PC-3 (cell line): ENCODE measurements around the gene NAPB. TPM values are rescaled to one million over a fixed set of nuclear protein-coding genes. Genes with fewer than 3 reads are reported as not detected.
A peak's percentile ranks its signal among the peaks of the same experiment; 100 is the strongest.

Experiments
- ATAC-seq: fragments of 200-7000 bp; cut with Tn5 transposase; 2 replicates; pipeline ENCODE4 v1.9.1; 2020; ENCODE audit warnings: mild to moderate bottlenecking, moderate library complexity
- BruUV-seq: library from RNA; stranded (reverse); fragments of 400-500 nt; replicated peaks from 2 replicates; lab custom pipeline; 2021; lab: Mats Ljungman, UMichigan
- CTCF ChIA-PET: fragments of 300-600 bp; sonication (Branson Sonifier 250); formaldehyde crosslinking; loops from one replicate; lab custom pipeline; 2022; ENCODE audit warnings: antibody characterized with exemption; lab: Charles Lee
- POLR2A ChIA-PET: fragments of 300-600 bp; sonication (Branson Sonifier 250); formaldehyde crosslinking; loops from one replicate; lab custom pipeline; 2022; ENCODE audit warnings: antibody characterized with exemption; ENCODE audit not compliant: unreplicated experiment; lab: Charles Lee
- DNase-seq: peaks from one replicate; pipeline ENCODE4 v3.0.0-alpha.2; 2015
- H2AFZ ChIP-seq: fragments of 300-600 bp; sonication (generic); 2 replicates; pipeline ENCODE4 v1.6.0; 2016; ENCODE audit warnings: antibody characterized with exemption, low read length
- H3F3A ChIP-seq: fragments of 300-600 bp; sonication (generic); one replicate; pipeline ENCODE4 v1.6.0; 2017; ENCODE audit warnings: antibody characterized with exemption, low read length, control low read depth, mild to moderate bottlenecking; ENCODE audit not compliant: unreplicated experiment
- H3K27ac ChIP-seq: fragments of 300-600 bp; sonication (generic); 2 replicates; pipeline ENCODE4 v1.5.1; 2016; ENCODE audit warnings: mild to moderate bottlenecking, low read length
- H3K27me3 ChIP-seq: fragments of 300-600 bp; sonication (generic); 2 replicates; pipeline ENCODE4 v1.6.1; 2016; ENCODE audit warnings: low read length, mixed read lengths
- H3K36me3 ChIP-seq: fragments of 300-600 bp; sonication (generic); 2 replicates; pipeline ENCODE4 v1.6.1; 2016; ENCODE audit warnings: low read depth, mixed run types, low read length, mixed read lengths
- H3K4me1 ChIP-seq: fragments of 300-600 bp; sonication (generic); 2 replicates; pipeline ENCODE4 v1.5.1; 2016; ENCODE audit warnings: low read length; ENCODE audit not compliant: insufficient read depth
- H3K4me2 ChIP-seq: fragments of 300-600 bp; sonication (generic); 2 replicates; pipeline ENCODE4 v1.6.0; 2016; ENCODE audit warnings: low read length
- H3K4me3 ChIP-seq: fragments of 300-600 bp; sonication (generic); 2 replicates; pipeline ENCODE4 v1.5.1; 2016; ENCODE audit warnings: mild to moderate bottlenecking, low read length, mixed read lengths
- H3K79me2 ChIP-seq: fragments of 300-600 bp; sonication (generic); 2 replicates; pipeline ENCODE4 v1.6.1; 2017; ENCODE audit warnings: low read length, mixed read lengths
- H3K9ac ChIP-seq: fragments of 300-600 bp; sonication (generic); 2 replicates; pipeline ENCODE4 v1.6.0; 2016; ENCODE audit warnings: mild to moderate bottlenecking, low read length
- H3K9me2 ChIP-seq: fragments of 300-600 bp; sonication (generic); replicated peaks from 2 replicates; pipeline ENCODE4 v1.6.1; 2016; ENCODE audit warnings: mixed run types, low read length, mixed read lengths
- H3K9me3 ChIP-seq: fragments of 300-600 bp; sonication (generic); 2 replicates; pipeline ENCODE4 v1.6.1; 2016; ENCODE audit warnings: low read length, mixed read lengths
- H4K20me1 ChIP-seq: fragments of 300-600 bp; sonication (generic); 2 replicates; pipeline ENCODE4 v1.6.1; 2016; ENCODE audit warnings: low read length, mixed read lengths
- EZH2 ChIP-seq: fragments of 300-600 bp; sonication (generic); IDR thresholded peaks from one replicate; pipeline ENCODE4 v1.6.1; 2017; ENCODE audit warnings: antibody characterized with exemption, mild to moderate bottlenecking, low read length; ENCODE audit not compliant: unreplicated experiment
- EZH2phosphoT487 ChIP-seq: fragments of 300-600 bp; sonication (generic); IDR thresholded peaks from 2 replicates; pipeline ENCODE4 v1.6.1; 2018; ENCODE audit warnings: mild to moderate bottlenecking, antibody characterized with exemption, low read length, borderline replicate concordance
- intact Hi-C: fragments of 100-400 bp; cut with micrococcal nuclease; formaldehyde crosslinking; loops from 2 replicates; pipeline ENCODE4 v1.9.0; 2023
- total RNA-seq: library from RNA; depleted of rRNA; stranded (reverse); fragments of >200 nt; gene quantifications from 2 replicates; pipeline ENCODE4 v1.2.3, GENCODE V29; 2014
- TF ChIP-seq, protein P1 (sequence below): fragments of 300-600 bp; sonication (generic); conservative IDR thresholded peaks from 2 replicates; pipeline ENCODE4 v1.5.1; 2017; ENCODE audit warnings: antibody characterized with exemption, low read depth, mild to moderate bottlenecking, low read length

NAPB gene
- total RNA-seq, 1 experiment from 2014 or later, result 7.8 TPM

DNA sequence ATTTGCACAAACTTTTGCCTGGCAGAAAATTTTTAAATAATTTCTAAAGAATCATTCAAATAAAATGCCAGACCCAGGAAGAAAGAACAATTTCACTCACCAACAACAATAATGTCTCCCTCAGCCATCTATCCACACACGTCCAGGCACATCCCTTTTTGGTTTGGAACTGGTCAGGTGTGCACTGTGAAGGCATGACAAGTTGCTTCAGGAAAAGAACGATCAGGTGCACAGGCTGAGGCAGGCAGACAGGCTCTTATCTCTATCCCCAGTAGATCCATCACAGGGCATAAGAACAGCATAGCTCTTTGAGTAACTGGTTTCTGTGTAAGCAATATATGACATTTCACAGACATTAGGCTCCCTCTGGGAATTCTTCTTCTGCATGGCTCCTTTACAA, 88.8 kb downstream of the NAPB start:
- H3K79me2 ChIP-seq, result no peaks in the 10 kb centered on the region
- no peak overlapping the region for H2AFZ ChIP-seq
- H4K20me1 ChIP-seq, result no peaks in the 10 kb centered on the region
- no peak overlapping the region for H3K4me3 ChIP-seq
- peaks cover 9% of the 10 kb centered on the region; the same call in 1 of the 2 replicates for H3K27me3 ChIP-seq
- H3K36me3 ChIP-seq, result no peaks in the 10 kb centered on the region
- intact Hi-C loops, result no loop called here
- no peak for ATAC-seq
- no TSS peak for BruUV-seq
- H3K4me1 ChIP-seq, result no peaks in the 10 kb centered on the region
- no peak overlapping the region for H3K27ac ChIP-seq
- no peak overlapping the region for H3K9ac ChIP-seq
- no peak overlapping the region for H3K4me2 ChIP-seq
- no peaks in the 10 kb centered on the region for H3K9me2 ChIP-seq
- H3K9me3 ChIP-seq, result no peaks in the 10 kb centered on the region
- DNase-seq, result no peak
- no peaks in the 10 kb centered on the region for H3F3A ChIP-seq
- TF ChIP-seq, protein P1, sequence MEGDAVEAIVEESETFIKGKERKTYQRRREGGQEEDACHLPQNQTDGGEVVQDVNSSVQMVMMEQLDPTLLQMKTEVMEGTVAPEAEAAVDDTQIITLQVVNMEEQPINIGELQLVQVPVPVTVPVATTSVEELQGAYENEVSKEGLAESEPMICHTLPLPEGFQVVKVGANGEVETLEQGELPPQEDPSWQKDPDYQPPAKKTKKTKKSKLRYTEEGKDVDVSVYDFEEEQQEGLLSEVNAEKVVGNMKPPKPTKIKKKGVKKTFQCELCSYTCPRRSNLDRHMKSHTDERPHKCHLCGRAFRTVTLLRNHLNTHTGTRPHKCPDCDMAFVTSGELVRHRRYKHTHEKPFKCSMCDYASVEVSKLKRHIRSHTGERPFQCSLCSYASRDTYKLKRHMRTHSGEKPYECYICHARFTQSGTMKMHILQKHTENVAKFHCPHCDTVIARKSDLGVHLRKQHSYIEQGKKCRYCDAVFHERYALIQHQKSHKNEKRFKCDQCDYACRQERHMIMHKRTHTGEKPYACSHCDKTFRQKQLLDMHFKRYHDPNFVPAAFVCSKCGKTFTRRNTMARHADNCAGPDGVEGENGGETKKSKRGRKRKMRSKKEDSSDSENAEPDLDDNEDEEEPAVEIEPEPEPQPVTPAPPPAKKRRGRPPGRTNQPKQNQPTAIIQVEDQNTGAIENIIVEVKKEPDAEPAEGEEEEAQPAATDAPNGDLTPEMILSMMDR, result no peak
- no peak for TF ChIP-seq EZH2phosphoT487
- no peak for TF ChIP-seq EZH2
- CTCF ChIA-PET, result no interaction called here
- POLR2A ChIA-PET, result no interaction called here

DNA sequence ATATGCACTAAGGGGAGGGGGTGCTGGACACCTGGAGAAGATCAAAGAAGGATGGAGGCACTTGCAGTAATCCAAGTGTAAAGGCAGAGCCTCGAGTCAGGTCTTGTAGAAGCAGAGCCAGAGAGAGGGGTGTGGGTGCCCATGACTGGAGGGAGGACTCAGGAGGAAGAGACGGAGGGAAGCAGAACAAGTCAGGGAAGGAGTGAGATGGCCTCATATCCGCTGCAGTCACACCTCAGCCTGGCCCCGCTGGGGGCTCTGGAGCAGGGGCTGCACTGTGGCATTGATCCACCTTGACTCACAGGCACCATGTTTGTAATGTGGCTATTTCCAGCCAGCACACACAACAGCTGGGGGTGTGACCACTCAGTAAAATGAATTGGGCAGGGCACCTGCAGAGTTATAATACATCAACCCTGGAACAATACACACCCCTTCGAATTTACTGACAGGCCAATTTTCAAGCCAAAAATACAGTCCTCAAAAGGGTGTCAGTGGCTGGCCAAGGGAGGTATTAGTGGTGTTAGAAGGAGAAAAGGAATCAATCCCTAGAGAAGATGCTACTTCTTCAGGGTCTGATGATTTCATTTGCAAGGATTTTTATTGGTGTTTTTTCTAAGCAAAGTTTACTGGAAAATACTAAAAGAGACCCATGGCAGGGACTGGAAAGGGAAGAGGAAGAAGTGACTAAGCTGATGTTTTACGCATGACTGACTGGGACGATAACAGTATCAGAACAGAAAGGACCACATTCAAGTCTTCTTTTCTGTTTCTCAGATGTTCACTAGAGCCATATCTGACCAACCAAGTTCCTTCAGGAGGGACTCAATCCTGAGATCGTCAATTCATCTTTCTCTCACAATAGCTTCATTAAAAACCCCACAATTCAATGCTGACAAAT, 89.6 kb downstream of the NAPB start:
- Histone ChIP-seq H3K4me2 (no peak overlapping the region), H3K9ac (no peak overlapping the region), H2AFZ (no peak overlapping the region), H3K36me3 (no peaks in the 10 kb centered on the region), H3K27ac (no peak overlapping the region), H3K4me3 (no peak overlapping the region), H3K9me3 (no peaks in the 10 kb centered on the region), H3F3A (no peaks in the 10 kb centered on the region), H3K4me1 (no peaks in the 10 kb centered on the region), H4K20me1 (no peaks in the 10 kb centered on the region), H3K27me3 (peaks cover 9% of the 10 kb centered on the region; the same call in 1 of the 2 replicates), H3K9me2 (no peaks in the 10 kb centered on the region), H3K79me2 (no peaks in the 10 kb centered on the region)
- ChIA-PET POLR2A (no interaction called here), CTCF (no interaction called here)
- intact Hi-C loops, result no loop called here
- DNase-seq, result peak; percentile 21
- TF ChIP-seq EZH2phosphoT487, result no peak
- TF ChIP-seq EZH2, result no peak
- TF ChIP-seq, protein P1, result no peak
- BruUV-seq, result no TSS peak
- no peak for ATAC-seq
